ENCODE data around the gene MACROD2.

- TF ChIP-seq EZH2 (IDR thresholded peaks at IDR 0.05; ENCODE audit: borderline replicate concordance, insufficient read depth, low read depth, low read length, poor library complexity, severe bottlenecking): no peak
- TF ChIP-seq CTCF (IDR thresholded peaks at IDR 0.05): no peak
Observed at GRCh38 chr20:14375416-14375985, 380.2 kb downstream of the MACROD2 start.
